Activated naive CD4-positive, alpha-beta T cell treated with anti-CD3 and anti-CD28 coated beads, Interleukin-2, amount 50 U/mL, for 24 hours (primary cell): ENCODE results near the gene CRTC3.

ENCODE experiments used
- H3K27ac Mint-ChIP-seq: one replicate; pipeline ENCODE4 v1.8.0; 2021; ENCODE audit warnings: mild to moderate bottlenecking, mixed read lengths
- H3K27me3 Mint-ChIP-seq: one replicate; pipeline ENCODE4 v1.8.0; 2021; ENCODE audit warnings: mixed read lengths
- H3K36me3 Mint-ChIP-seq: one replicate; pipeline ENCODE4 v1.8.0; 2021; ENCODE audit warnings: mixed read lengths
- H3K4me1 Mint-ChIP-seq: one replicate; pipeline ENCODE4 v1.8.0; 2021; ENCODE audit warnings: mixed read lengths
- H3K4me3 Mint-ChIP-seq: one replicate; pipeline ENCODE4 v1.8.0; 2021; ENCODE audit warnings: mild to moderate bottlenecking, mixed read lengths
- H3K9me3 Mint-ChIP-seq: one replicate; pipeline ENCODE4 v1.8.0; 2021; ENCODE audit warnings: mixed read lengths

CRTC3 gene

DNA sequence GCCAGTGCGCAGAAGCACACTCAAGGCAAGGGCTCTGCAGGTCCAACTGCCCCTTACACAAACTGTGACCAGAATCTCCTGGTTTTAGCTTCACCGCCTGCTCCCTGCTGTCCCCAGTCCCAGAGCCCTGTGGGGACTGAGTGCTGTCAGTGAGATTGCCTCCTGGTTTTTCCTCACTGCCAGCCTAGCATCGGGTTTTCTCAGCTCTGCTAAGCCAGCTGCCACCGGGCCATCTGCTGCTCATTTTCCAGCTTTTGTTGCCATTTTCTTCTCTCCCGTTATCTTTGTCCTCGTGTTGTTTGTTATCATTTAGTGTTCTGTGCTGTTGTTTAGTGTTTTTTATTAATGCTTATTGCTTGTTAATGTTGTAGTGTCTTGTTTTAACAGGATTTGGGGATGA, 108.0 kb downstream of the CRTC3 start:
- Mint-ChIP-seq H3K4me1 (peaks cover 4% of the 10 kb centered on the region), H3K27me3 (no peaks in the 10 kb centered on the region), H3K9me3 (no peaks in the 10 kb centered on the region), H3K27ac (no peak overlapping the region), H3K4me3 (no peak overlapping the region), H3K36me3 (peaks cover 20% of the 10 kb centered on the region)

DNA sequence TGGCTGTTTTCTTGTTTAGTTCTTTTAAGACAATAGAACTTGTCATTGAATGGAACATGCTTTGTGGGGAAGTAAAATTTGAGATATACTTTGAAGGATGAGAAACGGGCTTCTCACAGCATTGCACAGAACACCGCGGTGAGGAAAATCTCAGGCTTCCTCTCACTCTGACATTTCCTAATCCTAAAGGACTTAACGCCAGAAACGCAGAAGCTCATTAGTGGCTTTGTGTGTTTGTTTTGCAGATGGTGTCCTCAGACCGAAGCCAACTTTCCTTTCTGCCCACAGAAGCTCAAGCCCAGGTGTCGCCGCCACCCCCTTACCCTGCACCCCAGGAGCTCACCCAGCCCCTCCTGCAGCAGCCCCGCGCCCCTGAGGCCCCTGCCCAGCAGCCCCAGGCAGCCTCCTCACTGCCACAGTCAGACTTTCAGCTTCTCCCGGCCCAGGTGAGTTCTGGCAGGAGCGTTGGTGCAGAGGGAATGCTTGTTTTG, 108.5 kb downstream of the CRTC3 start:
- no peak overlapping the region for H3K4me3 Mint-ChIP-seq
- peaks cover 16% of the 10 kb centered on the region for H3K36me3 Mint-ChIP-seq
- H3K27me3 Mint-ChIP-seq, result no peaks in the 10 kb centered on the region
- no peak overlapping the region for H3K27ac Mint-ChIP-seq
- no peaks in the 10 kb centered on the region for H3K9me3 Mint-ChIP-seq
- peaks cover 4% of the 10 kb centered on the region for H3K4me1 Mint-ChIP-seq

- Mint-ChIP-seq H3K27ac (no peak overlapping the region), H3K9me3 (no peaks in the 10 kb centered on the region), H3K4me1 (no peaks in the 10 kb centered on the region), H3K4me3 (no peak overlapping the region), H3K27me3 (no peaks in the 10 kb centered on the region), H3K36me3 (peaks cover 13% of the 10 kb centered on the region)
These were observed 109.2 kb downstream of the CRTC3 start for GRCh38 chr15:90638963-90639362.

- H3K4me3 Mint-ChIP-seq, result no peak overlapping the region
- H3K36me3 Mint-ChIP-seq, result peaks cover 4% of the 10 kb centered on the region
- no peak overlapping the region for H3K27ac Mint-ChIP-seq
- H3K27me3 Mint-ChIP-seq, result no peaks in the 10 kb centered on the region
- no peaks in the 10 kb centered on the region for H3K9me3 Mint-ChIP-seq
- no peaks in the 10 kb centered on the region for H3K4me1 Mint-ChIP-seq
These were observed 111.1 kb downstream of the CRTC3 start for GRCh38 chr15:90640862-90641261.

DNA sequence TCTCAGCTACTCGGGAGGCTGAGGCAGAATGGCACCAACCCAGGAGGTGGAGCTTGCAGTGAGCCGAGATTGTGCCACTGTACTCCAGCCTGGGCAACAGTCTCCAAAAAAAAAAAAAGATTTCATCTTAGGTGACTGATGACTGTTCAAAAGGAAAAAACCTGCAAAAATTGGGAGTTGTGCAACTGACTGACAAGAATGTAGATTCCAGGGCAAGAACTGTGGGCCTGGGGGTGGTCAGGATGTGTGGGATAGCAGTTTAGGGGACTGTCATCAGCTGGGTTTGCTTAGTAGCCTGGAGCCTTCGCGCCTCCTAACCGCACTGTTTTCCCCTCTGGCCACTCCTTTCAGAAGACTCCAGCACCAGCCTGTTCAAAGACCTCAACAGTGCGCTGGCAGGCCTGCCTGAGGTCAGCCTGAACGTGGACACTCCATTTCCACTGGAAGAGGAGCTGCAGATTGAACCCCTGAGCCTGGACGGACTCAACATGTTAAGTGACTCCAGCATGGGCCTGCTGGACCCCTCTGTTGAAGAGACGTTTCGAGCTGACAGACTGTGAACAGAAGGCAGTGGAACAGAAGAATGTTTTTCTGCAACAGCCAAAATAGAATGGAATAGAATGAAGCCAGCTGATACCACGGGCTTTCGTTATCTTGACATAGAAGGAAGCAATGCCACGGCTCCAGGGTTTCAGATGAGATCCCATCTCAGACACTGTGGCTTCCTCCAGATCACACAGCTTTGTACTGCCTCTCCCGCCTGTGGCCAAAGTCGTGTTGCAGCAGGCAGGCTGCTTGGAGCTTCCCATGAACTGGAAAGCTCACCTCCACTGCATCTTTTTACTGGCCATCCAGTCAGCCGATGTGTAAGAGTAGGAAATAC, 112.1 kb downstream of the CRTC3 start:
- H3K4me1 Mint-ChIP-seq, result no peaks in the 10 kb centered on the region
- no peaks in the 10 kb centered on the region for H3K9me3 Mint-ChIP-seq
- no peak overlapping the region for H3K27ac Mint-ChIP-seq
- H3K27me3 Mint-ChIP-seq, result no peaks in the 10 kb centered on the region
- H3K4me3 Mint-ChIP-seq, result no peak overlapping the region
- H3K36me3 Mint-ChIP-seq, result peaks cover 3% of the 10 kb centered on the region

- H3K9me3 Mint-ChIP-seq, result no peaks in the 10 kb centered on the region
- H3K4me1 Mint-ChIP-seq, result no peaks in the 10 kb centered on the region
- H3K36me3 Mint-ChIP-seq, result peaks cover 3% of the 10 kb centered on the region
- H3K27me3 Mint-ChIP-seq, result no peaks in the 10 kb centered on the region
- no peak overlapping the region for H3K4me3 Mint-ChIP-seq
- H3K27ac Mint-ChIP-seq, result no peak overlapping the region
These were observed 113.0 kb downstream of the CRTC3 start for GRCh38 chr15:90642464-90643300.

- no peak overlapping the region for H3K4me3 Mint-ChIP-seq
- H3K27ac Mint-ChIP-seq, result no peak overlapping the region
- peaks cover 4% of the 10 kb centered on the region for H3K4me1 Mint-ChIP-seq
- H3K9me3 Mint-ChIP-seq, result no peaks in the 10 kb centered on the region
- H3K36me3 Mint-ChIP-seq, result no peaks in the 10 kb centered on the region
- no peaks in the 10 kb centered on the region for H3K27me3 Mint-ChIP-seq
These were observed 113.5 kb downstream of the CRTC3 start for GRCh38 chr15:90643301-90643632.

DNA sequence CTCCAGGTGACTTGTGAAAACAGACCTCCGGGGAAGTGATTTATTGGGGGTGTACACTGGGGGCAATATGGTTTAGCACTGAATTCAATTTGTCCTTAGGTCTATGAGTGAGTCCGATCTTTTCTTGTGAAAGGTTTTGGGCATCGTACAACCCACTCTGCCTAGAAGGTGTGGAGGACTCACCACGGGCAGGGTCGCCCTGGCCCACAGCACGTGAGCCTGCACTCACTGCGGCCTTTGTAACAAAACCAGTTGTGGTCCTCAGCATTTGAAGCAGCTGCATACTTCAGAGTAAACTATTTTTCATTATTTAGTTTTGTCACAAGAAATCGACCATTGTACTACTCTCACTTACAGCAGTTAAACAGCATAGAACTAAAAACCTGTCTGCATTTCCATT, 114.8 kb downstream of the CRTC3 start:
- H3K27me3 Mint-ChIP-seq, result no peaks in the 10 kb centered on the region
- H3K36me3 Mint-ChIP-seq, result no peaks in the 10 kb centered on the region
- peaks cover 13% of the 10 kb centered on the region for H3K4me1 Mint-ChIP-seq
- no peaks in the 10 kb centered on the region for H3K9me3 Mint-ChIP-seq
- H3K27ac Mint-ChIP-seq, result peak overlapping the region; percentile 3
- H3K4me3 Mint-ChIP-seq, result no peak overlapping the region

DNA sequence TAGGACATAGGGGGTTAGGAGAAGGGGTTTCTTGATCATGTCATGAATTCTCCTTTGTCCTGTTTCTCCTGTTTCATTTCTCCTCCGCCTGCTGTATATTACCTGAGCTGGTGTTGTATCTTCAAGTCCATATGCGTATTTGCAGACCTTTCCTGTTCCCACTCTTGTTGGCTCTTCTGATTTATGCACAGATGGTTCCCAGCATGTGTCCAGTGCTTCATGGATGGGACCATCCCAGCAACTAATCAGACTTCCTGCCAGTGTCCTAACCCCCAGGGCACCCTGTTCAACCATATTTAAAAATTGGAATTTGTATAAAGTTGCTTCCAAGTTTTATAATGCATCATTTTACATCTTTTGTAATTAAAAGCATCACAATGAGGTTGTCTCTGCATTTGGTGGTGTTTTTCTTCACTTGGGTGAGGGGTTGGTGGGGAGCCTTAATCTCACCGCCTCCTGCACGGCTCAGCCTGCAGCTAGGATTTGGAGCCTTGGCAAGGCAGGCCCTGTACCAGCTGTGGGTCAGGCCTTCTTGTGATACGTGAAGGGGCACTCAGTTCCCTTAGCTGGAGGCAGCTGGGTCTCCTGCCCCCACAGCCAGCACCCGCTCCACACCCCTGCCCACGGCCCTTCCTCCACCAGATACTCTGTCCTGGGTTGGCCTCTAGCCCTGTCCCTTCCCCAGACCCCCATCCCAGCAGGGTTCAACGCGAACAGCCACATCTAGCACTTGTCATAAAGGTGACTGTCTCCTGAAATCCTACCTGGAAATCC, 115.4 kb downstream of the CRTC3 start:
- H3K9me3 Mint-ChIP-seq, result no peaks in the 10 kb centered on the region
- no peaks in the 10 kb centered on the region for H3K36me3 Mint-ChIP-seq
- H3K4me3 Mint-ChIP-seq, result no peak overlapping the region
- peaks cover 19% of the 10 kb centered on the region for H3K4me1 Mint-ChIP-seq
- H3K27me3 Mint-ChIP-seq, result no peaks in the 10 kb centered on the region
- H3K27ac Mint-ChIP-seq, result peak overlapping the region; percentile 24

- H3K4me1 Mint-ChIP-seq, result peaks cover 28% of the 10 kb centered on the region
- peak overlapping the region; percentile 81 for H3K27ac Mint-ChIP-seq
- no peak overlapping the region for H3K4me3 Mint-ChIP-seq
- no peaks in the 10 kb centered on the region for H3K27me3 Mint-ChIP-seq
- H3K36me3 Mint-ChIP-seq, result no peaks in the 10 kb centered on the region
- no peaks in the 10 kb centered on the region for H3K9me3 Mint-ChIP-seq
These were observed 116.3 kb downstream of the CRTC3 start for GRCh38 chr15:90645873-90646575.

DNA sequence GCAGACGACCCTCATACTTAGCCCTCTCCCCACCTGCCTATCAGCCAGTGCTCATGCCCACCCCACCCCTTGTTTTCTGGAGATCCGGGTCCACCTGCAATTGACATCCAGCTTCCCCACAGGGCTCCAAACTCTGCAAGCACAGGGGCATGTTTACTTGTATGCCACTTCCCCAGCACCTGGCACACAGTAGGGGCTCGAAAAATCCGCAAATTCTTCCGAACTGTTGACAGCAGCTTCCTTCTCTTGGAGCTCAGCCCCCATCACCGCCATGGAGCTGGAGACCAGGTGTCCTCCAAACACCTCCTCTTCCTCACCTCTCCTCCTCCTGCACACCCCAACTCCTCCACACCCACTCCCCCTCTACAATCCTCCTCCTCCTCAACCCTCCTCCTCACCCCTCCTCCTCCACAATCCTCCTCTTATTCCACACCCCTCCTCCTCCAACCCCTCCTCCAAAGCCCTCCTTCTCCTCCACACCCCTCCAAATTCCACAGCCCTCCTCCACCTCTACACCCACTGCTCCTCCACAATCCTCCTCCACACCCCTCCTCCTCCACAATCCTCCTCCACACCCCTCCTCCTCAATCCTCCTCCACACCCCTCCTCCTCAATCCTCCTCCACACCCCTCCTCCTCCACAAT, 117.1 kb downstream of the CRTC3 start:
- Mint-ChIP-seq H3K9me3 (no peaks in the 10 kb centered on the region), H3K27ac (peak overlapping the region; percentile 27), H3K27me3 (no peaks in the 10 kb centered on the region), H3K36me3 (no peaks in the 10 kb centered on the region), H3K4me1 (peaks cover 31% of the 10 kb centered on the region), H3K4me3 (no peak overlapping the region)

DNA sequence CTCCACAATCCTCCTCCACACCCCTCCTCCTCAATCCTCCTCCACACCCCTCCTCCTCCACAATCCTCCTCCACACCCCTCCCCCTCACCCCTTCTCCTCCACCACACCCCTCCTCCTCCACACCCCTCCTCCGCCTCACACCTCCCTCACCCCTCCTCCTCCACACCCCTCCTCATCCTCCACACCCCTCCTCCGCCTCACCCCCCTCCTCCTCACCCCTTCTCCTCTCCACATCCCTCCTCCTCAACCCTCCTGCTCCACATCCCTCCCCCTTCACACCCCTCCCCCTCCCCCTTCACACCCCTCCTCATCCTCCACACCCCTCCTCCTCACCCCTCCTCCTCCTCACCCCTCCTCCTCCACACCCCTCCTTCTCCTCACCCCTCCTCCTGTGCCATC, 117.6 kb downstream of the CRTC3 start:
- Mint-ChIP-seq H3K9me3 (no peaks in the 10 kb centered on the region), H3K4me1 (peaks cover 31% of the 10 kb centered on the region), H3K36me3 (no peaks in the 10 kb centered on the region), H3K27me3 (no peaks in the 10 kb centered on the region), H3K27ac (no peak overlapping the region), H3K4me3 (no peak overlapping the region)

DNA sequence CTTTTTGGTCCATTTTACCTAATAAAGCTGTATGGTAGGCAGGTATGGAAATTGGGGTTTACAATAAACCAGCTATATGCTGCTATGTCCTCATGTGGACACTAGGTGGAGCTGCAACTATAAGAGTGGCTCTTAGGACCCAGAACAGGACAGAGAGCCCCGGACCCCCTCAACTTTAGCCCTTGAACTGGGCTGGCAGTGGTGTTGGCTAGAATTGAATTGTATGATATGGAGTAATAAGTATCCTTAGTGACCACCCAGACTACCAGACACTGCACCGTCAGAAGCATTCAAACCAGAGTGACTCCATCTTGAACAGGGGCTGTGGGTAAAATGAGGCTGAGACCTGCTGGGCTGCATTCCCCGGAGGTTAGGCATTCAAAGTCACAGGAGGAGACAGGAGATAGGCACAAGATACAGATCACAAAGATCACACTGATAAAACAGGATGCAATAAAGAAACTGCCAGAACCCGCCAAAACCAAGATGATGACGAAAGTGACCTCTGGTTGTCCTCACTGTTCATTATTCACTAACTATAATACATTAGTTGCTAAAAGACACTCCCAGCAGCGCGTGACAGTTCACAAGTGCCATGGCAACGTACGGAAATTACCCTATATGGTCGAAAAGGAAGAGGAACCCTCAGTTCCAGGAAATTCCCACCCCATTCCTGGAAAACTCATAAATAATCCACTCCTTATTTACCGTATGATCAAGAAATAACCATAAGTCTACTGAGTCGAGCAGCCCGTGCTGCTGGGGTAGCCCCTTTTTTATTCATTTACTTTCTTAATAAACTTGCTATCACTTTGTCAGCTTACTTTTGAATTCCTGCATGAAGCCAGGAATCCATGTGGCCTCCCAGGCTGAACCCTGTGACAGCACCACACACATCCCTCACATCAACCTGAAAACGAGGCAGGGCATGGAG, 118.7 kb downstream of the CRTC3 start:
- Mint-ChIP-seq H3K4me1 (peaks cover 31% of the 10 kb centered on the region), H3K36me3 (no peaks in the 10 kb centered on the region), H3K4me3 (peak overlapping the region; percentile 64), H3K27ac (peak overlapping the region; percentile 66), H3K9me3 (no peaks in the 10 kb centered on the region), H3K27me3 (no peaks in the 10 kb centered on the region)
